ENCODE data around the gene PBX4. TPM values are rescaled to one million over a fixed set of nuclear protein-coding genes. Genes with fewer than 3 reads are reported as not detected.
A peak's percentile ranks its signal among the peaks of the same experiment; 100 is the strongest.
"Not testable (repeated sequence)": the region's sequence is repeated elsewhere in the genome, so short reads cannot be mapped to it uniquely, and the experiment has no call there.

Gene PBX4
- total RNA-seq, 4 donors from 2014 or later, result 0.42 to 4.5 (median 0.68) TPM

DNA sequence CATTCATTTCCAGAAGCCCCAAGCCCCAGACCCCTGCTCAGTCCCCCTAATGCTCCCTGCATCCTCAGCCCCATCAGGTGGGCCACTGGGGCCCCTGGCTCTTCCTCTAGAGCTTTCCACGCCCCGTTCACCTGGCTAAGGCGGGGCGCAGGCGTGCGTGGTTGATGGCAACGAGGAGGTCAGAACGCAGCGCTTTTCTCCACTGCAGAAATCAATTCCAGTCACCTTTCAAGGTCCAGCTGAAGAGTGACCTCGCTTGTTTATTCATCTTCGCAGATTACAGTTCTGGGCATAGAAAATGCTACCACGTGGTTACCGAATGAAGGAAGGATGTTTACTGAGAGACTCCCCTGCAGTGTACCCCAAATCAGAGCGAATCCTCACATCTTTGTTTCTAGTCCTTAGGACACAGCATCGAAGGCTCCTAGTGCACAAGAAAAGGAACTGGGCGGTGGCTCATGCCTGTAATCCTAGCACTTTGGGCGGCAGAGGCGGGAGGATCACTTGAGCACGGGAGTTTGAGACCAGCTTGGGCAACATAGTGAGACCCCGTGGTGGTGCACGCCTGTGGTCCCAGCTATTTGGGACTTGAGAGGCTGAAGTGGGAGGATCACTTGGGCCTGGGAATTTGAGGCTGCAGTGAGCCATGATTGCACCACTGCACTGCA is 828 bp upstream of the PBX4 start:
- TF ChIP-seq CTCF (IDR thresholded peaks at IDR 0.05) (no peak), POLR2AphosphoS5 (IDR thresholded peaks at IDR 0.05) (no peak), POLR2A (IDR thresholded peaks at IDR 0.05) (no peak), EP300 (IDR thresholded peaks at IDR 0.05) (no peak)
- peaks cover 47% of the 10 kb centered on the region for H3K27me3 ChIP-seq
- no peak overlapping the region for H3K27ac ChIP-seq
- no peaks in the 10 kb centered on the region for H3K36me3 ChIP-seq
- peak overlapping the region in 1 of 2 donors; percentile 51 for H3K4me3 ChIP-seq
- no peak for ATAC-seq
- 41 to 48% methylated on average over 9 to 11 of the region's 21 CpGs for WGBS, 2 donors (ENCODE audit: low coverage in 1 of 2)
- peaks cover 0 to 15% (median 0%) of the 10 kb centered on the region in 3 donors for H3K4me1 ChIP-seq
- no peaks in the 10 kb centered on the region for H3K9me3 ChIP-seq

- TF ChIP-seq POLR2AphosphoS5 (IDR thresholded peaks at IDR 0.05), result no peak
- TF ChIP-seq EP300 (IDR thresholded peaks at IDR 0.05), result no peak
- no peak for TF ChIP-seq CTCF (IDR thresholded peaks at IDR 0.05)
- TF ChIP-seq POLR2A (IDR thresholded peaks at IDR 0.05), result no peak
- ATAC-seq, result no peak
- Histone ChIP-seq H3K4me3 (no peak overlapping the region), H3K36me3 (no peaks in the 10 kb centered on the region), H3K9me3 (no peaks in the 10 kb centered on the region), H3K27me3 (peaks cover 63% of the 10 kb centered on the region), H3K27ac (no peak overlapping the region), H3K4me1 (peaks cover 0 to 15% (median 0%) of the 10 kb centered on the region in 3 donors)
- WGBS, 2 donors (ENCODE audit: low coverage in 1 of 2), result 85 to 93% methylated on average over 3 of the region's 3 CpGs
Measured at GRCh38 chr19:19615086-19615485, 3.4 kb downstream of the PBX4 start.

GRCh38 chr19:19613506-19613905 is 5.0 kb downstream of the PBX4 start:
- no peak for TF ChIP-seq CTCF (IDR thresholded peaks at IDR 0.05)
- TF ChIP-seq POLR2AphosphoS5 (IDR thresholded peaks at IDR 0.05), result no peak
- no peak for TF ChIP-seq EP300 (IDR thresholded peaks at IDR 0.05)
- ATAC-seq, result no peak
- Histone ChIP-seq H3K4me1 (peaks cover 0 to 8% (median 0%) of the 10 kb centered on the region in 3 donors), H3K9me3 (no peaks in the 10 kb centered on the region), H3K36me3 (no peaks in the 10 kb centered on the region), H3K27ac (no peak overlapping the region), H3K27me3 (peaks cover 64% of the 10 kb centered on the region), H3K4me3 (no peak overlapping the region)
- 61 to 69% methylated on average over 2 to 4 of the region's 4 CpGs for WGBS, 2 donors (ENCODE audit: low coverage in 1 of 2)

- TF ChIP-seq POLR2A (IDR thresholded peaks at IDR 0.05) (no peak), EP300 (IDR thresholded peaks at IDR 0.05) (no peak), CTCF (IDR thresholded peaks at IDR 0.05) (no peak), POLR2AphosphoS5 (IDR thresholded peaks at IDR 0.05) (no peak)
- Histone ChIP-seq H3K9me3 (no peaks in the 10 kb centered on the region), H3K4me1 (no peaks in the 10 kb centered on the region), H3K4me3 (no peak overlapping the region), H3K27me3 (peaks cover 35% of the 10 kb centered on the region), H3K27ac (no peak overlapping the region), H3K36me3 (no peaks in the 10 kb centered on the region)
- 84 to 87% methylated on average over 10 of the region's 10 CpGs for WGBS, 2 donors (ENCODE audit: low coverage in 1 of 2)
- ATAC-seq, result no peak
Measured at GRCh38 chr19:19610376-19611202, 7.9 kb downstream of the PBX4 start.

DNA sequence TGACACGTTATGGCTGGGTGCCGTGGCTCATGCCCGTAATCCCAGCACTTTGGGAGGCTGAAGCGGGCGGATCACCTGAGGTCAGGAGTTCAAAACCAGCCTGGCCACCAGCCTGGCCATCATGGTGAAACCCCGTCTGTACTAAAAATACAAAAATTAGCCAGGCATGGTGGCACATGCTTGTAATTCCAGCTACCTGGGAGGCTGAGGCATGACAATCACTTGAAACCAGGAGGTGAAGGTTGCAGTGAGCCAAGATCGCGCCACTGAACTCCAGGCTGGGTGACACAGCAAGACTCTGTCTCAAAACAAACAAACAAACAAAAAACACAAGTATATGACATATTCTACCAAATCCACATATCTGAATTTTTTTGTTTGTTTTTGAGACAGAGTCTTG is 11.8 kb downstream of the PBX4 start:
- WGBS, 2 donors (ENCODE audit: low coverage in 1 of 2), result 93 to 94% methylated on average over 5 to 8 of the region's 8 CpGs
- H3K36me3 ChIP-seq, H3K4me3 ChIP-seq, H3K9me3 ChIP-seq, H3K4me1 ChIP-seq, ATAC-seq, H3K27ac ChIP-seq: not testable (repeated sequence)
- peaks cover 12% of the 10 kb centered on the region for H3K27me3 ChIP-seq

Data from gastroesophageal sphincter (tissue), 4 donors.